Hematopoietic multipotent progenitor cell treated with erythropoietin and hydrocortisone succinate and interleukin-3 and kit ligand, for 4 days (in vitro differentiated cells): Measurements from ENCODE around the gene RPTOR.
"Not testable (repeated sequence)": the region's sequence is repeated elsewhere in the genome, so short reads cannot be mapped to it uniquely, and the experiment has no call there.

Experiments used
- DNase-seq: peaks from one replicate; pipeline ENCODE4 v3.0.0-alpha.2; 2015

RPTOR gene

GRCh38 chr17:80803451-80804428, 259.1 kb downstream of the RPTOR start:
- no peak for DNase-seq

- no peak for DNase-seq
Observed at GRCh38 chr17:80804466-80804865, 259.8 kb downstream of the RPTOR start.

GRCh38 chr17:80805032-80805751, 260.6 kb downstream of the RPTOR start:
- DNase-seq, result no peak

GRCh38 chr17:80807014-80807413, 262.4 kb downstream of the RPTOR start:
- DNase-seq, result no peak

GRCh38 chr17:80807882-80808281, 263.2 kb downstream of the RPTOR start:
- no peak for DNase-seq

GRCh38 chr17:80811181-80812105, 266.8 kb downstream of the RPTOR start:
- DNase-seq, result peak; percentile 26

GRCh38 chr17:80812362-80813088, 267.9 kb downstream of the RPTOR start:
- DNase-seq, result no peak

- no peak for DNase-seq
Observed at GRCh38 chr17:80813318-80813717, 268.7 kb downstream of the RPTOR start.

- no peak for DNase-seq
Observed at GRCh38 chr17:80814491-80814890, 269.9 kb downstream of the RPTOR start.

GRCh38 chr17:80815151-80815681, 270.6 kb downstream of the RPTOR start:
- DNase-seq, result no peak

- not testable (repeated sequence) for DNase-seq
Observed at GRCh38 chr17:80815718-80816117, 271.1 kb downstream of the RPTOR start.

GRCh38 chr17:80816241-80817103, 271.8 kb downstream of the RPTOR start:
- no peak for DNase-seq

- no peak for DNase-seq
Observed at GRCh38 chr17:80817321-80817845, 272.7 kb downstream of the RPTOR start.

GRCh38 chr17:80817861-80818260, 273.2 kb downstream of the RPTOR start:
- no peak for DNase-seq

- DNase-seq, result no peak
Observed at GRCh38 chr17:80818871-80819270, 274.2 kb downstream of the RPTOR start.

GRCh38 chr17:80819422-80820164, 275.0 kb downstream of the RPTOR start:
- peak; percentile 27 for DNase-seq

- DNase-seq, result no peak
Observed at GRCh38 chr17:80820331-80820730, 275.7 kb downstream of the RPTOR start.

GRCh38 chr17:80821546-80821945, 276.9 kb downstream of the RPTOR start:
- no peak for DNase-seq

GRCh38 chr17:80822021-80822699, 277.5 kb downstream of the RPTOR start:
- no peak for DNase-seq
